Measurements from ENCODE around the gene ERO1B. TPM values are rescaled to one million over a fixed set of nuclear protein-coding genes. Genes with fewer than 3 reads are reported as not detected.

ERO1B gene
- total RNA-seq, 2 donors from 2014 or later, result 5.0 to 7.6 TPM

- DNase-seq (ENCODE audit: low spot score), result no peak
- Histone ChIP-seq H3K4me1 (peaks cover 0 to 9% of the 10 kb centered on the region in 2 donors), H3K27me3 (no peaks in the 10 kb centered on the region), H3K27ac (no peak overlapping the region), H3K9me3 (no peaks in the 10 kb centered on the region), H3K4me3 (no peak overlapping the region), H3K36me3 (no peaks in the 10 kb centered on the region)
- TF ChIP-seq CTCF (IDR thresholded peaks at IDR 0.05), result no peak
Measured at GRCh38 chr1:236173174-236173767, 108.5 kb downstream of the ERO1B start.

- no peaks in the 10 kb centered on the region for H3K9me3 ChIP-seq
- no peak overlapping the region for H3K27ac ChIP-seq
- H3K36me3 ChIP-seq, result no peaks in the 10 kb centered on the region
- no peaks in the 10 kb centered on the region for H3K27me3 ChIP-seq
- no peak for DNase-seq (ENCODE audit: low spot score)
- no peak overlapping the region for H3K4me3 ChIP-seq
- H3K4me1 ChIP-seq, result peaks cover 0 to 9% of the 10 kb centered on the region in 2 donors
- no peak for TF ChIP-seq CTCF (IDR thresholded peaks at IDR 0.05)
Measured at GRCh38 chr1:236172041-236172579, 109.6 kb downstream of the ERO1B start.

GRCh38 chr1:236168716-236169429, 112.9 kb downstream of the ERO1B start:
- peaks cover 0 to 17% of the 10 kb centered on the region in 2 donors for H3K4me1 ChIP-seq
- no peak overlapping the region for H3K4me3 ChIP-seq
- no peak for TF ChIP-seq CTCF (IDR thresholded peaks at IDR 0.05)
- no peak for DNase-seq (ENCODE audit: low spot score)
- H3K36me3 ChIP-seq, result no peaks in the 10 kb centered on the region
- no peak overlapping the region for H3K27ac ChIP-seq
- no peaks in the 10 kb centered on the region for H3K9me3 ChIP-seq
- H3K27me3 ChIP-seq, result no peaks in the 10 kb centered on the region

GRCh38 chr1:236167578-236167977, 114.2 kb downstream of the ERO1B start:
- Histone ChIP-seq H3K36me3 (no peaks in the 10 kb centered on the region), H3K27me3 (no peaks in the 10 kb centered on the region), H3K4me3 (no peak overlapping the region), H3K9me3 (no peaks in the 10 kb centered on the region), H3K4me1 (peaks cover 0 to 18% of the 10 kb centered on the region in 2 donors), H3K27ac (no peak overlapping the region)
- no peak for TF ChIP-seq CTCF (IDR thresholded peaks at IDR 0.05)
- no peak for DNase-seq (ENCODE audit: low spot score)

GRCh38 chr1:236167154-236167553, 114.6 kb downstream of the ERO1B start:
- no peak for TF ChIP-seq CTCF (IDR thresholded peaks at IDR 0.05)
- no peak for DNase-seq (ENCODE audit: low spot score)
- peaks cover 0 to 18% of the 10 kb centered on the region in 2 donors for H3K4me1 ChIP-seq
- no peak overlapping the region for H3K4me3 ChIP-seq
- H3K27me3 ChIP-seq, result no peaks in the 10 kb centered on the region
- H3K9me3 ChIP-seq, result peaks cover 0 to 4% of the 10 kb centered on the region in 2 donors
- H3K27ac ChIP-seq, result no peak overlapping the region
- H3K36me3 ChIP-seq, result no peaks in the 10 kb centered on the region
